HG02642 (cell line): ENCODE data around the gene ZNF133.

Experiments
- ATAC-seq: cut with Tn5 transposase; IDR thresholded peaks from one replicate; pipeline ENCODE4 v1.9.1; 2021; ENCODE audit warnings: mild to moderate bottlenecking; ENCODE audit not compliant: unreplicated experiment, poor library complexity

Gene ZNF133

GRCh38 chr20:18359854-18360253, 71.5 kb downstream of the ZNF133 start:
- no peak for ATAC-seq

- ATAC-seq: no peak
Measured at GRCh38 chr20:18360635-18361034, 72.3 kb downstream of the ZNF133 start.

DNA sequence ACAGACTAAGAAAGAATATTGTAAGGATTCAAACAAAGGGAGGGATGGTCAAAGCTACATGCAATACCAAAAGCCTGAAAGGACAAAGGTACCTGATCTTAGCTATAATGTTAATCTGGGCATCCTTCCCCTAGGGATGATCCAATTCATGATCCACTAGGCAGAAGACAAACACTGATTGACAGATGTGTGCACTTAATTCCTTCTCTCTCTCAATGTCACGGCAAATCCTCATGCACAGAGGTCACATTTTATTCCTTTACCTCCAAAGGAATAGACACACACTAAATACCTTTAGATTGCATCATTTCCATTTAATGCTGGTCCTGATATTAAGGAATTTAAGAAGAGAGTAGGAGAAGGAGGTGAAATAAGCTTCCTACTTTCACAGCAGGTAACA, 73.4 kb downstream of the ZNF133 start:
- ATAC-seq: no peak

DNA sequence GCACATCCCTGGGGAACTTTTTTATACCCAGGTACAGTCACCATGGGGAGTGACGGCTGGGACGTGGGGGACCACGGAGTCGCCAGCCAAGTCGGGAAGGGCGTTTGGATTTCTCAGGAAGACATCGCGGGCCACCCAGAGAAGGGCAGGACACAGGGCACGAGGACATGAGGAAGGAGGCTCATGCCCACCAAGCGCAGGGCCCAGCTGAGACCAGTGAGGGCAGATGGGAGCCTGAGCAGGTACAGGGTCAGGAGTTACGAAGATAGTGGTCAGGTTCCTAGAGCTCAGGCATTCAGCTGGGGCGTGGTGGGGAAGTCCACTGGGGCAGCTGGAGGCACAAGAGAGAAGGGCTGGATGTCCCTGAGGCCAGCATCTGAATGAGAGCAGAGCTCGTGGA, 74.6 kb downstream of the ZNF133 start:
- no peak for ATAC-seq

- no peak for ATAC-seq
Measured at GRCh38 chr20:18363708-18364107, 75.4 kb downstream of the ZNF133 start.

DNA sequence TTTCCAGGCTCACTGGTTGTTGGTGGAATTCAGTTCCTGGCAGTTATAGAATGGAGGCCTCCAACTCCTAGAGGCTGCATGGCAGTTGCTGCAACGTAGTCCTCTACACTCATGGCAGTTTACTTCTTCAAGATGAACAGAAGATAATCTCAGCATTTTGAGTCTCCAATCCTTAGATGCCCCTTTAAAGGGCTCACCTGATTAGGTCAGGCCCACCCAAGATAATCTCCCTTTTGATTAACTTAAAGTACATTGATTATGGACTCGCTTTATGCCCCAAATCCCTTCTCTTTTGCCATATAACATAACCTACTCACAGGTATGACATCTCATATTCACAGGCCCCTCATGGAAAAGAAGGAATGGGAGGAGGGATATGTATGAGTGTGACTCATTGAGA, 76.4 kb downstream of the ZNF133 start:
- ATAC-seq: no peak
